ENCODE results near the gene USP4.
"Not testable (repeated sequence)": the region's sequence is repeated elsewhere in the genome, so short reads cannot be mapped to it uniquely, and the experiment has no call there.

The USP4 gene

DNA sequence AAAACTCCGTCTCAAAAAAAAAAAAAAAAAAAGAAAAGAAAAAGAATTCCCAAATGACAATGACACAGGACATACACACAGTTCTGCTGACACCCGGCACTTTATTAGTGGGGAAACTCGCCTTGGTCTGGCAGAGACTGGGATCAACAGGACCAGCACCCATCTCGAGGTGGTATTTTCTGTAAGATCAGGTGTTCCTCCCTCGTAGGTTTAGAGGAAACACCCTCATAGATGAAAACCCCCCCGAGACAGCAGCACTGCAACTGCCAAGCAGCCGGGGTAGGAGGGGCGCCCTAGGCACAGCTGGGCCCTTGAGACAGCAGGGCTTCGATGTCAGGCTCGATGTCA lies 17.2 kb upstream of the USP4 start:
- DNase-seq; in situ Hi-C loops (cut with MboI; ENCODE audit: low pct_unique_long_range_greater_than_20kb, low sequenced_read_pairs): not testable (repeated sequence)

DNA sequence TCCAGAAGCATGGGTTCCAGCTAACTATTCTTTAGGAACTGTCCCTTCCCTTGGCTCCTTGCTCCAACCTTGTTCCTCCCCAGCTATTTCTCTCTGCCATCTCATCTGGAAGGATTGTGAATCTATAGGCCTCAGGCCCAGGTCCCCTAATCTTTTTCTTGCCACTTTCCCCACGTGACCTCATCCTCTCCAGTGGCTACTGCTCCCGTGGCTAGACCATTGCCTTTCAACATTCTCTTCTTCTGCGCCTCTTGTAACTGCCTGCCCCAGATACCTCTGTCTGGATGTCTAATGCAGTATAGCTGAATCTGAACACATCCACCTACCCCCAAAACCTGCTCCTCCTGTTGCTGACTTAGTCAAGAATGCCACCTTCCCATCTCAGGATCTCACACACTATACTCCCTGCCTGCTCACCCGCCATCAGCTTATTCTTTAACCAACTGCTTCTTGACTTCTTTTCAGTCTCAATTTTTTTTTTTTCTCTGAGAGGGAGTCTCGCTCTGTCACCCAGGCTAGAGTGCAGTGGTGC lies 13.1 kb upstream of the USP4 start:
- peak; percentile 53 for DNase-seq
- in situ Hi-C loops (cut with MboI; ENCODE audit: low pct_unique_long_range_greater_than_20kb, low sequenced_read_pairs), result no loop called here

DNA sequence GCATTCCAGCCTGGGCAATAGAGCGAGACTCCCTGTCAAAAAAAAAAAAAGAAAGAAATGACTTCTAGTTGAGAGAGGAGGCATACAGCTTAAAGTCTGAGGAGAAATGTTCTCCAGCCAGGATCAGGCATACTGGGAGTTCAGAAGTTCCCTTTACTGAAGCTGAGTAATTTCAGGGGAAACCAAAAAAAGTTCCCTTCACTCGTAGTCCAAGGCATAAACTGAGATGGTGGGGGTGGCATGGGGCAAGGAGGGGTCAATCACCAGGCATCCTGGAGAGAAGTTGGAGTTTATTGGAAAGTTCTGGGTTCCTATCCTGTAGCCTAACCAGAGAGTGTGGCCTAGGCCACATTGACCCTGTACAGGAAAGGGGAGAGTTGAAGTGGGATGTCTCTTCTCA lies 12.4 kb upstream of the USP4 start:
- DNase-seq, result peak; percentile 45
- in situ Hi-C loops (cut with MboI; ENCODE audit: low pct_unique_long_range_greater_than_20kb, low sequenced_read_pairs), result no loop called here

DNA sequence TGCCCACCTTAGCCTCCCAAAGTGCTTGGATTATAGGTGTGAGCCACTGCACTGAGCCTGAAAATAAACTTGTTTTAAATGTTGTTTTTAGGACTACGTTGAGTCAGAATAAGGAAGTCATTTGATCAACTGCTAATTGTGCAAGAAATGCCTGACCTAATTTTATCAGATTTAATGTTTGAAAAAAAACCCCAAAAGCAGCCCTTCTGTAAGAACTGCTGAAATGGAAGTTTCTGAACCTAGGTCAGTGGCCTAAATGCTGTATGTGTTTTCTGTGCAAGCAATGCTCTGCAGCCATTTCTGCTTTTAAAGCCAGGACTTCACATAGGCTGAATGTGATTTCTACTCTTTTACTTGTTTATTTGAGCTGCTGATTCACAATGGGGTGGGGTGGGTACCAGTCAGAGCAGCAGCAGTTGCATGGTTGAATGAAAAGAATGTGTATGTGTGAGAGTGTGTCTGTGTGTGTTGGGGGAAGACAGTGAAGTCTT lies 11.7 kb upstream of the USP4 start:
- in situ Hi-C loops (cut with MboI; ENCODE audit: low pct_unique_long_range_greater_than_20kb, low sequenced_read_pairs), result no loop called here

DNA sequence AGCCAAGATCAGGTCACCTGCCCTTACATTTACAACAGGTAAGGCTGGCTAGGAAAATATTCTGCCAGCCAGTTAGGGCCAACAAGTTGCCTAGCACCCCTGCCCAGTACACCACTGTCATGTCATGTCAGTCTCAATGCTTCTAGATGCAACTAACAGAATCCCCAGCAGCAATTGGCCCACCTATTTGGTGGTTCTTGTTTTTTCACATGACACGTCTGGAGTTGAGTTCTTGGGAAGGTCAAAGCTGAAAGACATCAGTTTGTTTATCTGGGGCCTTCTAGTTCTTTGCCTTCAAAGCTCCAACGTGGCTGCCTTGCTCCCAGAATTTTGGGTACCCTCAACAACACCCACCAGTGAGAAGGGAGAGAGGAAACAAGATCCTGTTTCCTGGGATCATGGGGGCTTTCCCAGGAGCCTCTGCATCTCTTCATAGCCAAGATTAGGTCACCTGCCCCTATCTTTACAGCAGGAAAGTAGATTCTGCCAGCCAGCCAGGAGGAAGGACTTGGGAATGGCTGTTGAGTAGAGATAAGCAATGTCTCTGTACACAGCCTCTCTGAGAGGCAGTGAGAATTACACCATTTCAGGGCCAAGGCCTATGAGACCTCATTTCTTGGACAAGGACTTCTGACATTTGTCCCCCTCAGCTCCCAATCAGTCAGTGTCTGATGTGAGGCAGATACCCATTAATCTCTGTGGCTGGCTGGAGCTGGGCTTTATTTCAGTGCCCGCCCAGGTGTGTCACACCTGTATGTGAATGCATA lies 9.7 kb upstream of the USP4 start:
- in situ Hi-C loops (cut with MboI; ENCODE audit: low pct_unique_long_range_greater_than_20kb, low sequenced_read_pairs), result no loop called here
- DNase-seq, result peak; percentile 37

More for the DNA sequence above, 11.7 kb upstream of the USP4 start:
- peak; percentile 54 for DNase-seq

DNA sequence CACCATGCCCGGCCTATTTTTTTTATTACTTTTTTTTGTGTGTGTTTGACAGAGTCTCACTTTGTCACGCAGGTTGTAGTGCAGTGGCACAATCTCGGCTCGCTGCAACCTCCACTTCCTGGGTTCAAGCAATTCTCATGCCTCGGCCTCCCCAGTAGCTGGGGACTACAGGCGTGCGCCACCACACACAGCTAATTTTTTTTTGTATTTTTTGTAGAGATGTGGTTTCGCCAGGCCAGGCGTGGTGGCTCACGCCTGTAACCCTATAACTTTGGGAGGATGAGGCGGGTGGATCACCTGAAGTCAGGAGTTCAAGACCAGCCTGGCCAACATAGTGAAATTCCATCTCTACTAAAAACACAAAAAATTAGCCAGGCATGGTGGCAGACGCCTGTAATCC lies 8.5 kb upstream of the USP4 start:
- DNase-seq; in situ Hi-C loops (cut with MboI; ENCODE audit: low pct_unique_long_range_greater_than_20kb, low sequenced_read_pairs): not testable (repeated sequence)

DNA sequence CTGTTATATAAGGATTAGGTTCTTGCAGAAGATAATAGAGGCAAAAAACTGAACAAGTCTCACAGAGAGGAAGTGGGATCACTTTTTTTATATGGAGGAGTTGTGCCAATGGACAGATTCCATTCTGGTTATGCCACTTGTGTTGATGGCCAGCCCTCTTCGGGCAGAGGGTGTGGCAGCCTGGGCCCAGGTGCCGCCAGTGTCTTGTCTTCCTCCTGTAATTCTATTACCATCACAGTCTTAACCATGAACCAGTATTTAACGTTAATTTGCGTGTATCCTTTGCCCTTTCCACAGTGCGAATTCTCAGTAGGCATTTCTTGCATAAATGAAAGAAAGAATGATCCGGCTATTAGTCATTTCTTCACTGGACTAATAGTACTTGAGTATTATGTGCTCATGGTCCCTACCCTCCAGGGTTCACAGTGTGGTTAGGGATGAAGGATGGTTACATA lies 7.0 kb upstream of the USP4 start:
- DNase-seq, result peak; percentile 19
- in situ Hi-C loops (cut with MboI; ENCODE audit: low pct_unique_long_range_greater_than_20kb, low sequenced_read_pairs), result no loop called here

DNA sequence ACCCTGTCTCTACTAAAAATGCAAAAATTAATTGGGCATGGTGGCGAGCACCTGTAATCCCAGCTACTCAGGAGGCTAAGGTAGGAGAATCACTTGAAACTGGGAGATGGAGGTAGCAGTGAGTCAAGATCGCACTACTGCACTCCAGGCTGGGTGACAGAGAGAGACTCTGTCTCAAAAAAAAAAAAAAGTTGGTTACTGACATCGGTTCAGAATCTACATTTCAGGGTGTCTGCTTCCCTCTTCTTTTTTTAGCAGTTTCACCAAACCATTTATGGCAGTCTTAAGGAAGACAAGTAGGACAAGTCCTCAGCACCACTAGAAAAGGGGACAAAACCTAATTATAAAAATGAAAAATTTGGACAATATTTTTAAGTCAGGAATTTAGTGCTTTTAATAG lies 3.3 kb upstream of the USP4 start:
- in situ Hi-C loops (cut with MboI; ENCODE audit: low pct_unique_long_range_greater_than_20kb, low sequenced_read_pairs), result no loop called here
- DNase-seq, result peak; percentile 67

DNA sequence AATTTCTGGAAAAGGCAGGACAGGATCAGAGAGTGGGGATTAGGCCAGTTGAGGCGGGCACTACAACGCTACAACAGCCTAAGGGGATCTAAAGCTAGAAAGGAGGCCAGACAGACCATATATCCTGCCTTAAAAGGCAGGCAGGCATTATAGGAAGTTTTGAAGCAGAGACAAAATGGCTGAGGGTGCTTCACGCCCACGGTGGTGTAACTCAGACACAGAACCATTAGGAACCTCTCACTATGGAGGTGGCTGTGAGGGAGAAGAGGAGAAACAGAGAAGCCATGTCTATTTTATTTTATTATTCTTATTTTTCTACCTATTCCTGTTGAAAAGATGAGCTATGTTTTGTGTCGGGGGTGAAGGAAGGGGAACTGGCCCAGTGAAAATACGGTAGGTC lies 2.1 kb upstream of the USP4 start:
- DNase-seq, result no peak
- in situ Hi-C loops (cut with MboI; ENCODE audit: low pct_unique_long_range_greater_than_20kb, low sequenced_read_pairs), result no loop called here

DNA sequence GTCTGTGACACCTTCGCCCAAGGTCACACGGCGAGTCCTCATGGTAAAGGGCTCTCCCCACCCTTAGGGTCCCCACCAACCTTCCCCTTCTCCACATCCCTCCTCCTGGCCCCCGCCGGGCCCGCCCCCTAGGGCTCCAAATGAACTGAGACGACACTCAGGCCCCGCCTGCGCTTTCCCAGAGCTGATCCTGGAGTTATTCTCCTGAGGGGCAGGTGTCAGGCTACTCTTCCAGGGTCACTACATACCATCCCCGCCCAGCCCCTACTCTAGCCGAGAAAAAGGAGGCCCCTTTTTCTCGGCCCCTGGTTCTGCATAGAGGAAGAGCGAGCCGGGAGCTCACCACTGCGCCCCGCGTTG lies 292 bp downstream of the USP4 start:
- DNase-seq, result no peak
- in situ Hi-C loops (cut with MboI; ENCODE audit: low pct_unique_long_range_greater_than_20kb, low sequenced_read_pairs), result no loop called here

DNA sequence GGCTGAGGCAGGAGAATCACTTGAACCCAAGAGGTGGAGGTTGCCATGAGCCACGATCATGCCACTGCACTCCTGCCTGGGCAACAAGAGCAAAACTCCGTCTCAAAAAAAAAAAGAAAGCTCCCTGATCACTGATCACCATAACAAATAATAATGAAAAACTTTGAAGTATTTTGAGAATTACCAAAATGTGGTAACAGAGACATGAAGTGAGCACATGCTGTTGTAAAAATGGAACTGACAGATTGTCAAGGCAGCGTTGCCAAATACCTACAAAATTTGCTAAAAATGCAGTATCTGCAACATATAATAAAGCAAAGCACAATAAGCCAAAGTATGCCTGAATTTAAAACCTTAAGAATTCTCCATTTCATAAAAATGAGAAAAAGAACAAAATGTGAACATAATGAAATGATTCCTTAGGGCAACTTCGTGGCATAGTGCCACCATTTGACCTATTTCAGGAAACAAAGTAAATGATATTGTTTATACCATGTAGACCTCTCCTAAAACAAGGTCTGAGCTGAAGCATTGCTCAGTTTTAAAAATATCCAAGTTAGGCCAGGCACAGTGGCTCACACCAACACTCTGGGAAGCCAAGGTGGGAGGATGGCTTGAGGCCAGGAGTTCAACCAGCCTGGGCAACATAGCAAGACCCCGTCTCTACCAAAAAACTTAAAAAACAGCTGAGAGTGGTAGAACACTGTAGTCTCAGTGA lies 5.8 kb downstream of the USP4 start:
- in situ Hi-C loops (cut with MboI; ENCODE audit: low pct_unique_long_range_greater_than_20kb, low sequenced_read_pairs), result no loop called here
- DNase-seq, result no peak

DNA sequence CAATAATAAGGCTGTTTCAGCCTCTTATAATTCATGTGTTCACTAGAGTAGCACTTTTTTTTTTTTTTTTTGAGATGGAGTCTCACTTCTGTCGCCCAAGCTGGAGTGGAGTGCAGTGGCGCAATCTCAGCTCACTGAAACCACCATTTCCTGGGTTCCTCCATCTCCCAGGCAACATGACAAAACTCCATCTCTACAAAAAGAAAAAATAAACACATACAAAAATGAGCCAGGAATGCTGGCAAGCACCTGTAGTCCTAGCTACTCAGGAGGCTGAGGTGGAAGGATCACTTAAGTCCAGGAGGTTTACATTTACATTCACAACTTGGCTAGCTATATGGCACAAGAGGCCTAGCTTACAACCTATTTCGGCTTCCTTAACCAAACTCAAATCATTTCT lies 6.8 kb downstream of the USP4 start:
- no peak for DNase-seq
- in situ Hi-C loops (cut with MboI; ENCODE audit: low pct_unique_long_range_greater_than_20kb, low sequenced_read_pairs), result no loop called here

DNA sequence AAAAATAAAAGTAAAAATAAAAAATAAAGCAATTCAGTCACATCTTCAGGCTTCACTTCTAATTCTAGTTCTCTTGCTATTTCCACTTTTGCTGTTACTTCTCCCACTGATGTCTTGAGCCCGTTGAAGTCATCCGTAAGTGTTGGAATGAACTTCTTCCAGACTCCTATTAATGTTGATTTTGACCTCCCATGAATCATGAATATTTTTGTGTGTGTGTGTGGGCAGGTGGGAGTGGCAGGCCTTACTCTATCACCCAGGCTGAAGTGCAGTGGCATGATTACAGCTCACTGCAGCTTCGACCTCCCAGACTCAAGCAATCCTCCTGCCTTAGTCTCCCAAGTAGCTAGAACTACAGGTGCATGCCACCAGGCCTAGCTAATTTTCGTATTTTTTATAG lies 10.7 kb downstream of the USP4 start:
- no peak for DNase-seq
- in situ Hi-C loops (cut with MboI; ENCODE audit: low pct_unique_long_range_greater_than_20kb, low sequenced_read_pairs), result no loop called here

DNA sequence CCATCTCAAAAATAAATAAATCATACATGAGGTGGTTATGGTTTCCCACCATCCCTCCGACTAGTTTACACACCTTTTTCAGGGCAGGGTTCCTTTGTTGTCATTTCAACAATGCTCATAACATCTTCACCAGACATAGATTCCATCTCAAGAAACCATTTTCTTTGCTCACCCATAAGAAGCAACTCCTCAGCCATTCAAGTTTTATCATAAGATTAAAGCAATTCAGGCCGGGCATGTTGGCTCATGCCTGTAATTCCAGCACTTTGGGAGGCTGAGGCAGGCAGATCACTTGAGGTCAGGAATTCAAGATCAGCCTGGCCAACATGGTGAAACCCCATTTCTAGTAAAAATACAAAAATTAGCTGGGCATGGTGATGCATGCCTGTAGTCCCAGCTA lies 11.5 kb downstream of the USP4 start:
- DNase-seq; in situ Hi-C loops (cut with MboI; ENCODE audit: low pct_unique_long_range_greater_than_20kb, low sequenced_read_pairs): not testable (repeated sequence)

DNA sequence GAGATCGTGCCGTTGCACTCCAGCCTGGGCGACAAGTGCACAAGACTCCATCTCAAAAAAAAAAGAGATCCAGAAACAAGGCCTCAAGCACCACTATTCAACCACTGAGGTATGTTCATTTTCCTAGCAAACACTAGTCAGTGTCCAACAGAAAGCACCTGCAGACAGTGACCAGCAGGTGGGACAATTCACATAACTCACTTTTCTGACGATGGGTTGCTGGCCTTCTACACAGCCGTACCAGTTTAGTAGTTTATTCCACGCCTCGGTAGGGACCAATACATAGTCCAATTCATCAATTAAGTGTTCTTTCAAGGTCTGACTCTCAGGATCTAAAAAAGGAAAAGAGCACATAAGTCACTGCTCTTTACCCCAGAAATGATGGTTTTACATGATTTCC lies 12.4 kb downstream of the USP4 start:
- in situ Hi-C loops (cut with MboI; ENCODE audit: low pct_unique_long_range_greater_than_20kb, low sequenced_read_pairs), result no loop called here

DNA sequence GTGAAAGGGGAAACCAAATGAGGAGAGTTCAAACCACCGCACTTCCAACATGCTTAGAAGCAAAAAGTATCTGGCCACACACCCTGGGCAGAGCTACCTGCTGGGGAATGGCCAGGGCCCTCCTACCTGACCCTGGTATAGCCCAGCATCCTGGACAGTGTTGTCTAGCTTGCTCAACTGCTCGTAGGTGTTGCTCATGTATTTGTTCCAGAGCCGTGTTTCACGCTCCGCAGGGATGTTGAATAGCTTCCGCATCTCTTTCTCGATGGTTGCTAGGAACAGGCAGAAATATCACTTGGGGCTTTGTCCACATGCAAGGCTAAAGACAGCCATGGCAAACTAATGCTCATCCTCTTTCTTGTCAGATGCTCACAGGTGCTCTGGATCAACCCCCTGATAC lies 15.1 kb downstream of the USP4 start:
- in situ Hi-C loops (cut with MboI; ENCODE audit: low pct_unique_long_range_greater_than_20kb, low sequenced_read_pairs), result no loop called here
- DNase-seq, result no peak

More for the DNA sequence above, 12.4 kb downstream of the USP4 start:
- peak; percentile 20 for DNase-seq

DNA sequence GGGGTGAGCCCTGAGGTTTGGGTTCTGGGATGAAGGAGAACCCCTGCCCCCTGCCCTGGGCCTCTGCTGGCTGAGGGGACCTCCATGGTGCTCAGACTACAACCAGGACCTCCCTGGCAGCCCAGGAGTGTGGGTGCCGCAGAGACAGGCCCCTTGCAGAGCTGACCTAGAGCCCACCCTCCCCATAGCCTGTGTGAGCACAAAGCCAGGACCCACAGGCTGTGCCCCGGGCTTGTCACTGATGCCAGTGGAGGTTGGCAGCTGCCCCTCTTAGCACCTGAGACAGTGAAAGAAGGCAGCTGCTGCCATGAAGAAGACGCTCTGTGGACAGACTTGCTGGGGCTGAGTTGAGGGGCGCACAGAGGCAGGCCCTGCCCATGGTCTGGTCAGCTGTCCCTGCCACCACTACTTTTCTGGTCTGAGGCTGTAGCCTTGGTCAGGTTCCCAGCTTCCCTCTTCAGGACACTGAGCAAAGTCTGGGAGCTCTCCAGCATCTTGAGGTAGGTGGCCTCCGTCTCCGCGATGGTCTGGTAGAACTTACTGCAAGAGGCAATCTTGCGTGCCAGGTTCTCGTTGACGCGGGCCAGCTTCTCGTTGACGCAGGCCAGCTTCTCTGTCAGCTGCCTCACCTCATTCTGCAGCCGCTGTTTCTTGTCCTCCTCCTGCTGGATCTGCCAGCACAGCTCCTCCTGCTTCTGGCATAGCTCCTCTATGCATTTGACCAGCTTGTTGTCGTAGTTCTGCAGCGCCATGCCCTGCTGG lies 23.0 kb downstream of the USP4 start:
- in situ Hi-C loops (cut with MboI; ENCODE audit: low pct_unique_long_range_greater_than_20kb, low sequenced_read_pairs), result no loop called here
- no peak for DNase-seq

DNA sequence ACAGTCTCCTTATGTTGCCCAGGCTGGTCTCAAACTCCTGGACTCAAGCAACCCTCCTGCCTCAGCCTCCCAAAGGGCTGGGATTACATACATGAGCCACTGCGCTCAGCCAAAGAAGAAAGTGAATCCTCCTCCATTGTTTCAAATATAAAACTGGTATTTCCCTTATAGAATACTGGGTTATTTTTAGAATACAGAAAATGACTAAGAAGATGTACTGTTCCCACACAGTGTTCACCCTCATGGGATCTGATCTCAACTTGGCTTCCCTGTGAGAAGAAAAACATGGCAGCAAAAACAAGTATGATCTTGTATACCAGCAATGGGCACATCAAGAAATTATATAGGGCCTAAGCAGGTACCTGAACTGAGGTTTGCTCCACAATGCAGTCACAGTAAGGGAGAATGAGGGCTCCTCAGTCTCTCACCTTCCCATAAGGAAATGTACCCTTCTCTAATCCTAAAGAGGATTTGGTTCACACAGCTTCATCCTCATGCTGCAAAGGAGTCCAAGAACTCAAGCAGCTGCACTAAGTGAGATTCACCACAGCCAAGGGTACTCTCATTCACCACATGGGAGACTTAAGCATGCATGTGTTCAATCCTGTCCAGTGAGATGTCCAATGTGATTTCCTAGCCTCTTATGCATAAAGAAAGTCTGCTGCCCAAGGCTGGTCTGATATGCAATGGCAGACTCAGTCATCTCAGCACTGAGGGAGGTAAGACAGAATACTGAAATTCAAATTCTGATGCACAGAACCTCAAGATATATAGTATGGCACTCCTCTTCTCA lies 25.8 kb downstream of the USP4 start:
- no peak for DNase-seq
- in situ Hi-C loops (cut with MboI; ENCODE audit: low pct_unique_long_range_greater_than_20kb, low sequenced_read_pairs), result no loop called here

DNA sequence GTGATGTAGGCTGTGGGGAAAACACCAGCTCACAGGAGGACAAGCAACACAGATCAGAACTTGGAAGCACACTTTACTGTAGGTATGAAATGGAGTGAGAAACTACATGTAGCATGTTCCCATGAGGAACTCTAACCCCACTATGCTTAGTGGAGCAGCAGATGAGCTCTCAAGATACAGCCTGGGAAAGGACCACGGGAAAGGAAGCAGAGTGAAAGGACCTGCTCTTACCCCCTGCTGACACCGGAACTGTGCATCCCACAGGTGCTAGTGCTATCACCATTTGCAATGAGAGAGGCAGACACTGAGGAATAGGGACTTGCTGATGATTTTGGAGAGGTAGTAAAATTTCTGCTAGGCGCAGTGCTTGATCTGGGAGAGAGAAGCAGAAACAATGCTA lies 28.6 kb downstream of the USP4 start:
- in situ Hi-C loops (cut with MboI; ENCODE audit: low pct_unique_long_range_greater_than_20kb, low sequenced_read_pairs), result no loop called here

More for the DNA sequence above, 28.6 kb downstream of the USP4 start:
- DNase-seq, result no peak
